PC-9 (cell line): ENCODE measurements around the gene TRMT2A. TPM values are rescaled to one million over a fixed set of nuclear protein-coding genes. Genes with fewer than 3 reads are reported as not detected.

Experiments used
- BruUV-seq: library from RNA; stranded (reverse); fragments of 400-500 nt; replicated peaks from 2 replicates; lab custom pipeline; 2021; lab: Mats Ljungman, UMichigan
- CTCF ChIA-PET: fragments of 300-600 bp; sonication (Branson Sonifier 250); formaldehyde crosslinking; loops from one replicate; lab custom pipeline; 2022; ENCODE audit warnings: antibody characterized with exemption; lab: Charles Lee
- POLR2A ChIA-PET: fragments of 300-600 bp; sonication (Branson Sonifier 250); formaldehyde crosslinking; loops from one replicate; lab custom pipeline; 2022; ENCODE audit warnings: antibody characterized with exemption; ENCODE audit not compliant: unreplicated experiment; lab: Charles Lee
- DNase-seq, 2 experiments: peaks; one replicate each; pipeline versions ENCODE4 v3.0.0 to v3.0.0-alpha.2; 2015 to 2022; ENCODE audit warnings: mixed read lengths in 1 of 2
- H2AFZ ChIP-seq: fragments of 200-600 bp; sonication (generic); 2 replicates; pipeline ENCODE4 v1.8.1; 2017; ENCODE audit warnings: antibody characterized with exemption
- H3F3A ChIP-seq: fragments of 200-600 bp; sonication (generic); 2 replicates; pipeline ENCODE4 v1.8.1; 2017; ENCODE audit warnings: antibody characterized with exemption, mild to moderate bottlenecking, low read depth; ENCODE audit not compliant: insufficient read depth
- H3K27ac ChIP-seq: fragments of 200-600 bp; sonication (generic); 2 replicates; pipeline ENCODE4 v1.6.1; 2016; ENCODE audit warnings: mixed run types
- H3K27me3 ChIP-seq: fragments of 200-600 bp; sonication (generic); 2 replicates; pipeline ENCODE4 v1.6.1; 2016; ENCODE audit warnings: low read depth, mixed run types; ENCODE audit not compliant: insufficient read depth
- H3K36me3 ChIP-seq: fragments of 200-600 bp; sonication (generic); 2 replicates; pipeline ENCODE4 v1.6.1; 2016; ENCODE audit warnings: low read depth, mixed run types
- H3K4me1 ChIP-seq: fragments of 200-600 bp; sonication (generic); replicated peaks from 2 replicates; pipeline ENCODE4 v1.6.1; 2016; ENCODE audit warnings: mixed run types; ENCODE audit not compliant: insufficient read depth
- H3K4me2 ChIP-seq: fragments of 200-600 bp; sonication (generic); 2 replicates; pipeline ENCODE4 v1.6.1; 2017; ENCODE audit warnings: mixed run types
- H3K4me3 ChIP-seq: fragments of 200-600 bp; sonication (generic); 2 replicates; pipeline ENCODE4 v1.6.1; 2016; ENCODE audit warnings: mixed run types
- H3K79me2 ChIP-seq: fragments of 200-600 bp; sonication (generic); 2 replicates; pipeline ENCODE4 v1.6.1; 2017; ENCODE audit warnings: low read depth, mixed run types
- H3K9me2 ChIP-seq: fragments of 200-600 bp; sonication (generic); 2 replicates; pipeline ENCODE4 v1.8.1; 2017; ENCODE audit warnings: mild to moderate bottlenecking; ENCODE audit not compliant: insufficient read depth
- H3K9me3 ChIP-seq: fragments of 200-600 bp; sonication (generic); 2 replicates; pipeline ENCODE4 v1.8.1; 2016; ENCODE audit warnings: low read depth; ENCODE audit not compliant: insufficient read depth
- H4K20me1 ChIP-seq: fragments of 200-600 bp; sonication (generic); 2 replicates; pipeline ENCODE4 v1.8.1; 2017; ENCODE audit not compliant: insufficient read depth
- CTCF ChIP-seq: fragments of 200-600 bp; sonication (generic); conservative IDR thresholded peaks from 2 replicates; pipeline ENCODE4 v1.6.1; 2017; ENCODE audit warnings: mixed run types, antibody characterized with exemption, mild to moderate bottlenecking, moderate library complexity
- EZH2 ChIP-seq: fragments of 200-600 bp; sonication (generic); IDR thresholded peaks from 2 replicates; pipeline ENCODE4 v1.8.0; 2017; ENCODE audit warnings: antibody characterized with exemption, low read depth
- intact Hi-C: fragments of 100-400 bp; cut with micrococcal nuclease; formaldehyde crosslinking; loops from one replicate; pipeline ENCODE4 v1.10.0; 2022; ENCODE audit not compliant: unreplicated experiment
- total RNA-seq: library from RNA; stranded (reverse); gene quantifications from 2 replicates; pipeline ENCODE4 v1.2.3, GENCODE V29; 2021

The TRMT2A gene
- total RNA-seq, 1 experiment from 2014 or later, result 31.5 TPM

- H3K27ac ChIP-seq, result no peak overlapping the region
- no peak overlapping the region for H3K4me3 ChIP-seq
- H3K4me1 ChIP-seq, result no peaks in the 10 kb centered on the region
- no peaks in the 10 kb centered on the region for H4K20me1 ChIP-seq
- H3K79me2 ChIP-seq, result peaks cover 17% of the 10 kb centered on the region
- CTCF ChIA-PET, result no interaction called here
- H3F3A ChIP-seq, result peaks cover 24% of the 10 kb centered on the region; the same call in 1 of the 2 replicates
- no peaks in the 10 kb centered on the region for H3K27me3 ChIP-seq
- H3K36me3 ChIP-seq, result no peaks in the 10 kb centered on the region
- TF ChIP-seq EZH2 (no peak), CTCF (no peak)
- no peaks in the 10 kb centered on the region for H3K9me2 ChIP-seq
- no peak overlapping the region for H2AFZ ChIP-seq
- POLR2A ChIA-PET, result no interaction called here
- H3K4me2 ChIP-seq, result no peak overlapping the region
- intact Hi-C loops, result no loop called here
- DNase-seq, result no peak
- no TSS peak for BruUV-seq
- no peaks in the 10 kb centered on the region for H3K9me3 ChIP-seq
Measured at GRCh38 chr22:20111689-20112622, 5.1 kb downstream of the TRMT2A start.

GRCh38 chr22:20111045-20111688 is 5.9 kb downstream of the TRMT2A start:
- intact Hi-C loops, result no loop called here
- H3K36me3 ChIP-seq, result no peaks in the 10 kb centered on the region
- POLR2A ChIA-PET, result no interaction called here

More at GRCh38 chr22:20111045-20111688, 5.9 kb downstream of the TRMT2A start:
- H3K79me2 ChIP-seq, result peaks cover 10% of the 10 kb centered on the region
- CTCF ChIA-PET, result interaction anchor here (0.7 kb wide), 1 partner anchor 28 kb away, joined by 5 read pairs; no protein-coding TSS in a partner anchor
- H2AFZ ChIP-seq, result no peak overlapping the region
- DNase-seq, result no peak
- H3K9me2 ChIP-seq, result no peaks in the 10 kb centered on the region
- H4K20me1 ChIP-seq, result no peaks in the 10 kb centered on the region
- no peaks in the 10 kb centered on the region for H3K9me3 ChIP-seq
- H3K27me3 ChIP-seq, result no peaks in the 10 kb centered on the region
- H3K4me2 ChIP-seq, result no peak overlapping the region
- no peak; the same call in 1 of the 2 replicates for TF ChIP-seq CTCF
- TF ChIP-seq EZH2, result no peak
- no peaks in the 10 kb centered on the region for H3K4me1 ChIP-seq
- BruUV-seq, result no TSS peak
- H3F3A ChIP-seq, result peaks cover 24% of the 10 kb centered on the region; the same call in 1 of the 2 replicates
- H3K27ac ChIP-seq, result no peak overlapping the region
- no peak overlapping the region for H3K4me3 ChIP-seq
